CD4-positive, alpha-beta T cell treated with Interleukin-10 for 1 hour (primary cell): ENCODE data around the gene RAB11A.

Source experiments
- DNase-seq: peaks from one replicate; pipeline ENCODE4 v3.0.0-alpha.2; 2020

RAB11A gene

DNA sequence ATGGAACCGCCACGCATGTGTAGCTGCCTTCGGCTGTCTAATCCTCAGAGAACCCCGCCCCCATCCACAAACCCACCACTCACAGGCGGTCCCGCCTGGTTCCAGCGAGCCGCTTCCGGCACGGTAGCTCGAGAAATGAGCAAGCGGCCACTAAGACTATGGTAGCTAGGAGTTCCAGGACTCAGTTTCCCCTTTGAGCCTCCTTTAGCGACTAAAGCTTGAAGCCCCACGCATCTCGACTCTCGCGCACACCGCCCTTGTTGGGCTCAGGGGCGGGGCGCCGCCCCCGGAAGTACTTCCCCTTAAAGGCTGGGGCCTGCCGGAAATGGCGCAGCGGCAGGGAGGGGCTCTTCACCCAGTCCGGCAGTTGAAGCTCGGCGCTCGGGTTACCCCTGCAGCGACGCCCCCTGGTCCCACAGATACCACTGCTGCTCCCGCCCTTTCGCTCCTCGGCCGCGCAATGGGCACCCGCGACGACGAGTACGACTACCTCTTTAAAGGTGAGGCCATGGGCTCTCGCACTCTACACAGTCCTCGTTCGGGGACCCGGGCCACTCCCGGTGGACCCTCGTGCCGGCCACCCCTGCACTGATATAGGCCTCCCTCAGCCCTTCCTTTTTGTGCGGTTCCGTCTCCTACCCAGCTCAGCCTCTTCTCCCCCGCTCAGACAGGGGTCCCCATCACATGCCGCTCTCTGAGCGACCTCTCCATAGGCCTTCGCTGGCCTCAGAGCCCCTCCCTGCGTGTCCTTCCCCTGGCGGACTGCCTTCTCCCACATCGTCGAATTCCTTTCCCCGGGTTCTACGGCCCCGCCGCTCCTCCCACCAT lies at the start of gene RAB11A:
Gene RAB11A, plus strand, starts transcription at position 366 of the 828 bp plus-strand sequence. Its CDS starts 95 bp downstream, at position 461.
- DNase-seq, result peak; percentile 95

DNA sequence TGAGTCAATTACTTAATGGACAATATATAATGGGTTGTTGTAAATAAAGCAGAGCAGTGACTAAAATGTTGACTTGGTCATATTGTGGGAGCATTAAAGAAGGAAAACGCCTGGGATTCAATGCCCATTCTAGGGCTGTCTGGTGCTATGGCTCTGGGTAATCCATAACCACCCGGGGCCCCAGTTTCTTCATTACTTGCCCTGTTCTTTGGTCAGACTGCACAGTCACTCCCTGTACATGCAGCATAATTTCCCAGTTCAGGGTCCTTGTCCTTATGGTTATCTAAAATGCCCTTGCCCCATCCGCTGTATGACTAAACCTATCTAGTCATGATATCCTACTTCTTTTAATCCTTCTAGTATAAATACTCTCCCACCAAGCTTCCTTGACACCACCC lies 49.7 kb upstream of the RAB11A start:
- DNase-seq, result peak; percentile 30

DNA sequence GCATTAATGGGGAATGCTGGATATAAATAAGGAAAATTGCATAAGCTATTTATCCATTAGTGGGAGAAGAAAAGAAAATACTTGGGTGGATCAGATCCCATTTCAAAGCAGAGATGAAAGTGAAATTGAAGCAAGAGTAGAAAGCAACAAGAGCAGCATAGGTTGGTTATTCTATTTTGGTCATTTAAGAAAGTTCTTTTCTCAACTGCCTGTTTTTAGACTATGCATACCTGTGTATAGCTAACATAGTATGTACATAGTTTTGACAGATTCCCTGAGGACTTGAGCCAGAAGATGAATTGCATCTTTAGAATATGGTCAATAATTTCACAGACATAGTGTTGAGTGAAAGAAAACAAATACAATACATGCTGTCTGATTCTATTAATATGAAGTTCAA lies 48.2 kb upstream of the RAB11A start:
- DNase-seq, result no peak

DNA sequence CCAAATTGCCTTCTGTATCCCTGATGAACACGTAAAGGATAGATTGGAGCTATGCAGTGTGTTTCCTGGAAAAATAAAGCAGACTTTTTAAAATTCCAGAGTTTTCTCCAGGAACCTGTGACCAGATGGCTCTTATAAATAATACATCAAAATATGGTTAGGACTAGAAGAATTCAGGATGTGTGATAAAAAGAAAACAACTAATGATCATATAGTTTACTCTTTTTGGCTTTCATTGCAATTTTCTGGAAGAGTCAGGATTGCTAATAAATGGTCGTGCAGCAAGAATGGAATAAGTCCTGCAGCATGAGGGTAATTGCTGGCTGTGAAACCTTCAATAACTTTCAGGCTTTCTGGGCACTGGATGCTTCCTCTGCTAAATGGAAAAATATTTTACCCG lies 47.0 kb upstream of the RAB11A start:
- no peak for DNase-seq

GRCh38 chr15:65824031-65824743 lies 45.1 kb upstream of the RAB11A start:
- peak; percentile 34 for DNase-seq

DNA sequence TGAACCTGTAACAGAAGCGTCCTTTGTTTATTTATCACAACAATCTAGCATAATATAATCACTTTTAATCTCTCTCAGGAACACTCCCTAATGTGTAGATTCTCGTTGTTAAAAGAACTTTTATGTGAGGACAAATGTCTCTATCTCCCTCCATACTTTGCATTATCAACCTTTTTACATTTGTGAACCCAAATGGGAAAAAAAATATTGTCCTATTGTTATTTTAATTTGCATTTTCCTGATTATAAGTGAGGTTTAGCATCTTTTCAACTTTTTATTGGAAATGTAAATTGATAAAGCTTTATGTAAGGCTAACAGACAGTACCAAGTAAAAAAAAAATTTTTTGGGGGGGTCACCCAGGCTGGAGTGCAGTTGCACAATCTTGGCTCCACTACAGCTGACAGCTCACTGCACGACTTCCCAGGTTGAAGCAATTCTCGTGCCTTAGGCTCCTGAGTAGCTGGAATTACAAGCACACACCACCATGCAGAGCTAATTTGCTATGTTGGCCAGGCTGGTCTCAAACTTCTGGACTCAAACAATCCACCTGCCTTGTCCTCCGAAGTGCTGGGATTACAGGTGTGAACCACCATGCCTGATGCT lies 44.2 kb upstream of the RAB11A start:
- DNase-seq, result no peak

- DNase-seq, result peak; percentile 53
Observed at GRCh38 chr15:65827065-65827464, 42.2 kb upstream of the RAB11A start.

DNA sequence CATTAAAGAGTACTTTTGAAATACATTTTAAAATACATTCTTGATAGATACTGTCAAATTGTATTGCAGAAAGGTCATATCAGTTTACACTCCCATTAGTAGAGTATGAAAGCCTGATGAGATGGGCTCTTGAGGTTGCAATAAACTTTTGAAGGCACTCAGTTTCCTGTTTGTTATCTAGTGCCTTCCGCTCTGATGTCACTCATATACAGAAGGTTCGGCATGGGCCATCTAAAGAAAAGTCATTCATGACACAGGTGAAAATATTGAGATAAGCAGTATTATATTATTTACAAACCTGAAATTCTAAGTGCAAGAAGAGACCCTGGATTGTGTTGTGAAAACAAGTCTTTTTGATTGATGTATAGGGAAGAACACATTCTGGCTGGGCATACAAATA lies 40.7 kb upstream of the RAB11A start:
- peak; percentile 83 for DNase-seq

DNA sequence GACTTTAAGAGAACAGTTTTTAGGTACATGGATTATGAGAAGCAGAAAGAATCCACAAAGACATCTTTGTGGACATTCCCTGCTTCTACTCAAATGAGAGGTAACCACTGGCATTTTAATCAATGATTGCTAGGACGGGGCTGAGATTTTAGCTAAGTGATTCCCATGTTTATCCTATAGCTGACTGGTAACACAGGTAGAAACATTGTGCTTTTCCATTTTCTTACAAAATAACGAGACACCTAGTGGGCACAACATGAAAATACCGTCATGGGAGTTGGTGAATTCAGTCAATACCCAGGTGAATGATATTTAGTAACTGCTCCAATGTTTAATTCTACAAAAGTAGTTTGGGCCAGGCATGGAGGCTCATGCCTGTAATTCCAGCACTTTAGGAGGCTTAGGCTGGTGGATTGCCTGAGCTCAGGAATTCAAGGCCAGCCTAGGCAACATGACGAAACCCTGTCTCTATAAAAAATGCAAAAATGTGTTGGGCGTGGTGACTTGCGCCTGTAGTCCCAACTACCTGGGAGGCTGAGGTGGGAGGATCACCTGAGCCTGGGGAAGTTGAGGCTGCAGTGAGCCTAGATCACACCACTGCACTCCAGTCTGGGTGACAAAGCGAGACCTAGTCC lies 40.0 kb upstream of the RAB11A start:
- DNase-seq, result peak; percentile 75

GRCh38 chr15:65832549-65833364 lies 36.5 kb upstream of the RAB11A start:
- peak; percentile 73 for DNase-seq

GRCh38 chr15:65833501-65834205 lies 35.6 kb upstream of the RAB11A start:
- peak; percentile 25 for DNase-seq

DNA sequence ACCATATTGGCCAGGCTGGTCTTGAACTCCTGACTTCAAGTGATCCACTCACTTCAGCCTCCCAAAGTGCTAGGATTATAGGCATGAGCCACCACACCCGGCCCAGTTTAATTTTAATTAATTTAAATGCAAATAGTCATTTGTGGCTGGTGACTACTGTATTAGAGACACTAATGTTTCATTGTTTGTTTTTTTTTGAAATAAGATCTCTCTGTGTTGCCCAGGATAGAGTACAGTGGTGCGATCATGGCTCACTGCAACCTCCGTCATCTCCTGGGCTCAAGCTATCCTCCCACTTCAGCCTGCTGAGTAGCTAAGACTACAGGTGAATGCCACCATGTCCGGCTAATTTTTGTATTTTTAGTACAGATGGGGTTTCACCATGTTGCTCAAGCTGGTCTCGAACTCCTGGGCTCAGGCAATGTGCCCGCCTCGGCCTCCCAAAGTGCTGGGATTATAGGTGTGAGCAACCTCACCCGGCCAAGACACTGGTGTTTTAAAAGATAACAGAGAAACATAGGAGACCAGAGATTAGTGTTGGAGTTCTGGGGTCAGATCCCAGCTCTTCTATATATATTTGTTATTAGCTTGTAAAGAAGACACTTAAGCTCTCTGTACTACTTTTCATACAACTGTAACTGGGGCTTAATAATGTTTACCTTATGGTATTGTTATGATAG lies 34.5 kb upstream of the RAB11A start:
- no peak for DNase-seq

- DNase-seq, result no peak
Observed at GRCh38 chr15:65835447-65835846, 33.8 kb upstream of the RAB11A start.

GRCh38 chr15:65836665-65837064 lies 32.6 kb upstream of the RAB11A start:
- peak; percentile 40 for DNase-seq

- no peak for DNase-seq
Observed at GRCh38 chr15:65837301-65838294, 31.7 kb upstream of the RAB11A start.

DNA sequence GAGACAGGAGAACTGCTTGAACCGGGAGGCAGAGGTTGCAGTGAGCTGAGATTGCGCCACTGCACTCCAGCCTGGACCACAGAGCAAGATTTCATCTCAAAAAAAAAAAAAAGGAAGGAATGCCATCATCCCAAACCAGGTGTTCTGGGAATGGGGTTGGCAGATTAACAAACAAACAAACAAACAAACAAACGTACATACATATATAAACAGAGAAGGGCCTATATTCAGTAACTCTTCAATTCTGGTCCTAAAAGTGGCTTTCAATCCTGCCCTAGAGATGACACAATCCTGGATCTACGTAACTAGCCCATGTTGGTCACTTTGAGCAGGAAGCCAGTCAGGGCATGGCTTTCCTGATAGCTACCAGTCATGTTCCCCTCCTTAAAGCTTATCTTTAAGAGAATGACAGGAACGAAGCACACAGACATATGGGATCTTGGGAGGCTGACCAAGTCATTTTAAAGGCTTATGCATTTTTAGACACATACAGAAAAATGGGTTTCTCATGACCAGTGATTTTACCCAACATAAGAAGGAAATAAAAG lies 29.9 kb upstream of the RAB11A start:
- DNase-seq, result no peak

- DNase-seq, result no peak
Observed at GRCh38 chr15:65839985-65840384, 29.3 kb upstream of the RAB11A start.

DNA sequence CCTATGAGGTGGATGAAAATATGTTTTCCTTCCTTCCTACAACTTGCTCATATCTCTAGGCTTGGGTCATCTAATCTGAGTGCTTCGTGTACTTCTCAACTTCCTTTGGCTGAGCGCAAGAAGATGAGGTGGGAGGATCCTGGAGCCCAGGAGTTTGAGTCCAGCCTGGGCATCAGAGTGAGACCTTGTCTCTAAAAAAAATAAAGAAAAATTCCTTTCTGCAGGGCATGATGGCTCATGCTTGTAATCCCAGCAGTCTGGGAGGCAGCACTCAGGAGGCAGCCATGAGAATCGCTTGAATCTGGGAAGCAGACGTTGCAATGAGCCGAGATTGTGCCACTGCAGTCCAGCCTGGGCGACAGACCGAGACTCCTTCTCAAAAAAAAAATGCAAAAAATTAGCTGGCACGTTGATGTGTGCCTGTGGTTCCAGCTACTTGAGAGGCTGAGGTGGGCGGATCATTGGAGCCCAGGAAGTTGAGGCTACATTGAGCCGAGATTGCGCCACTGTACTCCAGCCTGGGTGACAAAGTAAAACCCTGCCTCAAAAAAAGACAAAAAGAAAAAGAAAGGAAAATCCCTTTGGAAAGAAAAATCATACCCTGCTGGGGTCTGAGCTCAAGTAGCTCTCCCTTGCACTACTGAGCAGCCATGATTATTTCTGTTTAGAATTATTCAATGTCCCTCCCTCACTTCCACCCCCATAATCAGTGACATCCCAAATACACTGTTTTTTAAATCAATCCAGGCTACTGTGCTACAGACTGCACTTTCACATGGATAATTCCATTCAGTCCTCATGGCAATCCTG lies 28.0 kb upstream of the RAB11A start:
- DNase-seq, result no peak
